ENCODE measurements around the gene KCNJ15. TPM values are rescaled to one million over a fixed set of nuclear protein-coding genes. Genes with fewer than 3 reads are reported as not detected.

KCNJ15 gene
- total RNA-seq, result 0.12 and 0.13 TPM in 2 replicates

DNA sequence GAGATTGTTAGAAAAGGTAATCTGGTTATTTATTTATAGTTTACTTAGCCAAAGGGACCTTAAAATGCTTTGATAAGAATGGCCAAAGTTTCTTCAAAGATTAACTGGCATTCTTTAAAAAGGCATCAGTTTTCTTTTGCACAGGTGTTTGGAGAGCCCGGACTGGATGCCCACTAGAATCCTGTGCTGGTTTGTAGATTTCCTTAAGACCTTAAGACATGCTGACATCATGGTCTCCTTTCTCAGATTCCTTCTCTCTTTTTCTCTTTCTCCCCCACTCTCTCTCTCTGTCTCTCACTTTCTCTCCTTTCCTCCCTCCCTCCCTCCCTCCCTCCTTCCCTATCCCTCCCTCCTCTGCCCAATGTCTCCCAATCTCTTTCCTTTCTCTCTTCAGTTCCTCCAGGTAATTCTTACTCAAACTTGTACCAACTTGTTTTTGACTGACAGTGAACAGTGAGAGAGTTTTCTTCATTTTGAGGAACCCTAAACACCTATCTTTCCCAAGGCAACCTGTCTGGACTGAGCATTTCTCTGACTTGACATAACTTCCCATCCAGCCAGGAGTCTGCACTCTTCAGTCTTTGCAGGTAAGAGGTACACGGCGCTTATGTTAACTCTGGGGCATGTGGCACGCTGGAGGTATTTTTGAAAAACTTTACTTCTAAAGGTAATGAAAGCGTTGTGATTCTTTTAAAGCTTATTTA is at the start of gene KCNJ15:
Gene KCNJ15 (plus strand): TSS at position 393 of the 704 bp plus-strand sequence. CDS start 42,271 bp downstream, outside the sequence.

Other genes with a start within 250 kb of the KCNJ15 start
- 16.0 and 59.9 TPM in 2 replicates for gene ERG, start 241.5 kb downstream of the KCNJ15 start, total RNA-seq